ENCODE data around the gene KIF1B.

DNA sequence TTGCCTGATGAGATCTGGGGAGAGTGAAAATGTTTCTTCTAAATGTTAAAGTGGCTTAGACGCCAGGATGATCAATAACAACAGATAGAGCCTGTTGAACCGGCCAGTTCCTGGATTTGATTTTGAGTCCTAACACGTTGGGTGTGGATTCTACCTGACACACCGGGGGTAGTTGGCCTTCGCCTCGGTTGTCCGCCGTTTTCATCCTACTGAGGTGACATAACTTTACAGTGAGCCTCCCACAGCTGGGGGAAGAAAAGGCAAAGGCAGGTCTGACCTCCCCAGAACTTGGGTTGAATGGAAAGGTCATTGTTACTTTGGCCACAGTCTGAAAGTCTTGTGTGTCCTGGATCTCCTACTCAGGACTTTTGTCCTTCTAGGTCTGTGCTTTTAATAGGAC lies 189.6 kb downstream of the KIF1B start:
- no peak for TF ChIP-seq CTCF (IDR thresholded peaks at IDR 0.05)
- no peak for TF ChIP-seq POLR2AphosphoS5 (IDR thresholded peaks at IDR 0.05)
- no peak for TF ChIP-seq POLR2A (IDR thresholded peaks at IDR 0.05)
- TF ChIP-seq EP300 (IDR thresholded peaks at IDR 0.05), result no peak

Data from sigmoid colon (tissue), 4 donors.